Activated CD4-positive, alpha-beta T cell treated with anti-CD3 and anti-CD28 coated beads, Interleukin-2, amount 10 ng/mL, durations not matched to agents 7 days and 5 days (primary cell): ENCODE results near the gene NSUN7. TPM values are rescaled to one million over a fixed set of nuclear protein-coding genes. Genes with fewer than 3 reads are reported as not detected.

Source experiments
- total RNA-seq, 2 experiments: library from RNA; stranded (reverse); gene quantifications; one replicate each; pipeline ENCODE4 v1.2.3, GENCODE V29; 2021

The NSUN7 gene
- total RNA-seq, 2 experiments from 2014 or later: not detected

Other genes with a start within 250 kb of the NSUN7 start
- 1 to 10 TPM in 1 of 2 experiments, under 1 TPM in 1; 0.92 to 1.0 TPM for gene RBM47, start 120.1 kb upstream of the NSUN7 start, total RNA-seq